ENCODE results near the gene TGFBR3L.
A peak's percentile ranks its signal among the peaks of the same experiment; 100 is the strongest.

Gene TGFBR3L

DNA sequence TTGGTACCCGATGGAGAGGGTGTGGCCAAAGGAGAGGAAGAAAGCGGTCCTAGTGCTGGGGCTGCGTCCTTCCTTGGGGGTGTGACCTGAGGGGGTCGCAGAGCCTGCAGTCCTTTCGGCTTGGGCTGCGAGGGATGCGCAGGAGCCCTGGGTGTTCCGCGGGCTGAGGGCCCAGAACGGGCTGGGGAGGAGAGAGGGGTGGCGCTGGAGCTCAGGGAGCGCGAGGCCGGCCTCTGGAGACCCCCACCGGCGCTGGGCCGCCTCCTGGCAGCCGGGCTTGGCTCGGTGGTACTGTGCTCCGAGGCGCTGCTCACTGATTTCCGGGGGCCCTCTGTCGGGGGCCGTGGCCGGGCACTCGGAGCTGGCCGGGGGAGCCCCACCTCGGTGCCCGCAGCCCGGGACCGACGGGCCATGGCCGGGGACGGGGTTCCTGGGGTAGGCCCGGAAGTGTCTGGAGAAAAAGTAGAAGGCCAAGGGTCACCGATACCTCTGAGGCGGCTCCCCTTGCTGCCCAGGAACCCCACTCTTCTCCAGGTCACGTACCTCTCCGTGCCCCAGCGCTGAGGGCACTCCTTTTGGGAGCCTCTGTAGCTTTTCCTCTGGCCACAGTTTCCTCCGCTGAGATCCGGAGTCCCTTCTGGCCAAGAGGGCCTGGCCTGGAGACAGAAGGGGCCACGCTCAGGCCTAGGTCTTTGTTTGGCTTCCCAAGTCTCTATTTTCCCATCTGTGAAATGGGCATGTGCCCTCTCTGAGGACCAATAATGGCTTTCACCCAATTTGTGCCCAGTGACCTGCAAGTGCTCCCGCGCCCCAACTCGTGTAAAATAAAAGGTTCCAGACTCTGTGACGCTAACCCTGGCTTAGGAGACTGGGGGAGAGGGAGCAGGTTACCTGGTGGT is 42.1 kb upstream of the TGFBR3L start (continued):
- 0 out of 2 replicates have a peak, but pooled peaks have one; percentile 9 for TF ChIP-seq IKZF3 (tag by site-specific recombination; IDR thresholded peaks at IDR 0.05)
- TF ChIP-seq KLF10 (tag by site-specific recombination; IDR thresholded peaks at IDR 0.05): peak; percentile 78; the same call in 1 of the 2 replicates
- TF ChIP-seq KLF8 (tag by site-specific recombination; IDR thresholded peaks at IDR 0.05): peak; percentile 54; the same call in 1 of the 2 replicates
- peak; percentile 31; the same call in 1 of the 2 replicates for TF ChIP-seq ZNF600 (tag by site-specific recombination; IDR thresholded peaks at IDR 0.05)
- TF ChIP-seq, protein P1, sequence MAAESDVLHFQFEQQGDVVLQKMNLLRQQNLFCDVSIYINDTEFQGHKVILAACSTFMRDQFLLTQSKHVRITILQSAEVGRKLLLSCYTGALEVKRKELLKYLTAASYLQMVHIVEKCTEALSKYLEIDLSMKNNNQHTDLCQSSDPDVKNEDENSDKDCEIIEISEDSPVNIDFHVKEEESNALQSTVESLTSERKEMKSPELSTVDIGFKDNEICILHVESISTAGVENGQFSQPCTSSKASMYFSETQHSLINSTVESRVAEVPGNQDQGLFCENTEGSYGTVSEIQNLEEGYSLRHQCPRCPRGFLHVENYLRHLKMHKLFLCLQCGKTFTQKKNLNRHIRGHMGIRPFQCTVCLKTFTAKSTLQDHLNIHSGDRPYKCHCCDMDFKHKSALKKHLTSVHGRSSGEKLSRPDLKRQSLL (tag by site-specific recombination; IDR thresholded peaks at IDR 0.05): peak; percentile 62; the same call in 1 of the 2 replicates
- TF ChIP-seq, protein P2, sequence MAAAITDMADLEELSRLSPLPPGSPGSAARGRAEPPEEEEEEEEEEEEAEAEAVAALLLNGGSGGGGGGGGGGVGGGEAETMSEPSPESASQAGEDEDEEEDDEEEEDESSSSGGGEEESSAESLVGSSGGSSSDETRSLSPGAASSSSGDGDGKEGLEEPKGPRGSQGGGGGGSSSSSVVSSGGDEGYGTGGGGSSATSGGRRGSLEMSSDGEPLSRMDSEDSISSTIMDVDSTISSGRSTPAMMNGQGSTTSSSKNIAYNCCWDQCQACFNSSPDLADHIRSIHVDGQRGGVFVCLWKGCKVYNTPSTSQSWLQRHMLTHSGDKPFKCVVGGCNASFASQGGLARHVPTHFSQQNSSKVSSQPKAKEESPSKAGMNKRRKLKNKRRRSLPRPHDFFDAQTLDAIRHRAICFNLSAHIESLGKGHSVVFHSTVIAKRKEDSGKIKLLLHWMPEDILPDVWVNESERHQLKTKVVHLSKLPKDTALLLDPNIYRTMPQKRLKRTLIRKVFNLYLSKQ (tag by site-specific recombination; IDR thresholded peaks at IDR 0.05; ENCODE audit: borderline replicate concordance): no peak
- TF ChIP-seq, protein P3, sequence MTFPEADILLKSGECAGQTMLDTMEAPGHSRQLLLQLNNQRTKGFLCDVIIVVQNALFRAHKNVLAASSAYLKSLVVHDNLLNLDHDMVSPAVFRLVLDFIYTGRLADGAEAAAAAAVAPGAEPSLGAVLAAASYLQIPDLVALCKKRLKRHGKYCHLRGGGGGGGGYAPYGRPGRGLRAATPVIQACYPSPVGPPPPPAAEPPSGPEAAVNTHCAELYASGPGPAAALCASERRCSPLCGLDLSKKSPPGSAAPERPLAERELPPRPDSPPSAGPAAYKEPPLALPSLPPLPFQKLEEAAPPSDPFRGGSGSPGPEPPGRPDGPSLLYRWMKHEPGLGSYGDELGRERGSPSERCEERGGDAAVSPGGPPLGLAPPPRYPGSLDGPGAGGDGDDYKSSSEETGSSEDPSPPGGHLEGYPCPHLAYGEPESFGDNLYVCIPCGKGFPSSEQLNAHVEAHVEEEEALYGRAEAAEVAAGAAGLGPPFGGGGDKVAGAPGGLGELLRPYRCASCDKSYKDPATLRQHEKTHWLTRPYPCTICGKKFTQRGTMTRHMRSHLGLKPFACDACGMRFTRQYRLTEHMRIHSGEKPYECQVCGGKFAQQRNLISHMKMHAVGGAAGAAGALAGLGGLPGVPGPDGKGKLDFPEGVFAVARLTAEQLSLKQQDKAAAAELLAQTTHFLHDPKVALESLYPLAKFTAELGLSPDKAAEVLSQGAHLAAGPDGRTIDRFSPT (tag by site-specific recombination; IDR thresholded peaks at IDR 0.05): peak; percentile 71
- no peak for TF ChIP-seq ZNF501 (tag by site-specific recombination; IDR thresholded peaks at IDR 0.05)
- peak; percentile 95 for TF ChIP-seq GLIS2 (tag by site-specific recombination; IDR thresholded peaks at IDR 0.05)

DNA sequence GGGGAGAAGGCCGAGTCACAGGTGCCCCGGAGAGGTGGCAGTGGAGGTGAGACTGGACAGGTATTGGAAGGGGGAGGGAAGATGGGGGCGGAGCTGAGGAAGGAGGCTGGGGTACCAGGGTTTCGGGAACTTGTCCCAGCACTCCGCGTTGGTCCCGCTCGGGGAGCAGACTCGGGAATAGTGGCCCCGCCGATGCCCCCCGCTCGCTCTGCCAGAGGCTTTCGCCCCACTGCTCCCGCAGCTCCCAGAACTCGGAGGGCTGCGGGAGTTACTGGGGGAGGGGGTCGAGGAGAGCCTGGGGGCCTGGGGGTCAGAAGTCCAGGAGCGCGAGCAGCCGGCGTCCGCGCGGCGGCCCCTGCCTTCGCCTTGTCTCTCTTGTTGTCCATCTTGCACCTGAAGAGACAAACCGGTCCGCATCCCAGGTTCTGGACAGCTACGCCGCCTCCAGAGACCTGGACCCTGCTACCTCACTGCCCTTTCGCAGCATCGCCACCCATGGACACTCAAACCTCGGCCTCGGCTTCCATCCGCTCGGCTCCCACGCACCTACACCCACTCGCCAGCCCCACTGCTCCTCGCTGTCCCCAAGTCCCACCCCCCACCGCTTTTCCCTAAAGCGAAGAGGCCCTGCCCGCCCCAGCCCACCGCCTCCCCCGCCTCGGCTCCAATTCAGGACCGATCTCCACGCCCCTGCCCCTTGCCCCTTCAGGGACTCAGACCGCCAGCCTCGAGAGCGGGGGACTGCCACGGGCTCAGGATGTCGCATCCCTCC is 41.1 kb upstream of the TGFBR3L start:
- peak overlapping the region; percentile 24; the same call in 1 of the 2 replicates for H3K27ac ChIP-seq (ENCODE audit: extremely low read depth, low read depth, low read length)
- peak overlapping the region; percentile 65 for H3K4me3 ChIP-seq (ENCODE audit: low read depth, low read length)
- peaks cover 6% of the 10 kb centered on the region for H3K4me1 ChIP-seq (ENCODE audit: control insufficient read depth, insufficient read depth, low read length)
- H3K9me3 ChIP-seq (ENCODE audit: control insufficient read depth, insufficient read depth, low read depth, low read length): no peaks in the 10 kb centered on the region
- no peak for TF ChIP-seq ZNF416 (tag by site-specific recombination; IDR thresholded peaks at IDR 0.05)
- no peak for TF ChIP-seq SP3 (tag by site-specific recombination; IDR thresholded peaks at IDR 0.05)
- no peak for TF ChIP-seq ZNF549 (tag by site-specific recombination; IDR thresholded peaks at IDR 0.05)
- TF ChIP-seq, protein P4, sequence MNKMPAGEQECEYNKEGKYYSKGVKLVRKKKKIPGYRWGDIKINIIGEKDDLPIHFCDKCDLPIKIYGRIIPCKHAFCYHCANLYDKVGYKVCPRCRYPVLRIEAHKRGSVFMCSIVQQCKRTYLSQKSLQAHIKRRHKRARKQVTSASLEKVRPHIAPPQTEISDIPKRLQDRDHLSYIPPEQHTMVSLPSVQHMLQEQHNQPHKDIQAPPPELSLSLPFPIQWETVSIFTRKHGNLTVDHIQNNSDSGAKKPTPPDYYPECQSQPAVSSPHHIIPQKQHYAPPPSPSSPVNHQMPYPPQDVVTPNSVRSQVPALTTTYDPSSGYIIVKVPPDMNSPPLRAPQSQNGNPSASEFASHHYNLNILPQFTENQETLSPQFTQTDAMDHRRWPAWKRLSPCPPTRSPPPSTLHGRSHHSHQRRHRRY (tag by site-specific recombination; IDR thresholded peaks at IDR 0.05): no peak
- TF ChIP-seq, protein P5, sequence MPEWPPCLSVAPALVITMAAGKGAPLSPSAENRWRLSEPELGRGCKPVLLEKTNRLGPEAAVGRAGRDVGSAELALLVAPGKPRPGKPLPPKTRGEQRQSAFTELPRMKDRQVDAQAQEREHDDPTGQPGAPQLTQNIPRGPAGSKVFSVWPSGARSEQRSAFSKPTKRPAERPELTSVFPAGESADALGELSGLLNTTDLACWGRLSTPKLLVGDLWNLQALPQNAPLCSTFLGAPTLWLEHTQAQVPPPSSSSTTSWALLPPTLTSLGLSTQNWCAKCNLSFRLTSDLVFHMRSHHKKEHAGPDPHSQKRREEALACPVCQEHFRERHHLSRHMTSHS (tag by site-specific recombination; IDR thresholded peaks at IDR 0.05): no peak
- TF ChIP-seq ZBTB20 (tag by site-specific recombination; IDR thresholded peaks at IDR 0.05): no peak; the same call in 1 of the 2 replicates
- TF ChIP-seq, protein P6, sequence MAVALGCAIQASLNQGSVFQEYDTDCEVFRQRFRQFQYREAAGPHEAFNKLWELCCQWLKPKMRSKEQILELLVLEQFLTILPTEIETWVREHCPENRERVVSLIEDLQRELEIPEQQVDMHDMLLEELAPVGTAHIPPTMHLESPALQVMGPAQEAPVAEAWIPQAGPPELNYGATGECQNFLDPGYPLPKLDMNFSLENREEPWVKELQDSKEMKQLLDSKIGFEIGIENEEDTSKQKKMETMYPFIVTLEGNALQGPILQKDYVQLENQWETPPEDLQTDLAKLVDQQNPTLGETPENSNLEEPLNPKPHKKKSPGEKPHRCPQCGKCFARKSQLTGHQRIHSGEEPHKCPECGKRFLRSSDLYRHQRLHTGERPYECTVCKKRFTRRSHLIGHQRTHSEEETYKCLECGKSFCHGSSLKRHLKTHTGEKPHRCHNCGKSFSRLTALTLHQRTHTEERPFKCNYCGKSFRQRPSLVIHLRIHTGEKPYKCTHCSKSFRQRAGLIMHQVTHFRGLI (tag by site-specific recombination; IDR thresholded peaks at IDR 0.05): no peak
- no peak for TF ChIP-seq ZBTB21 (tag by site-specific recombination; IDR thresholded peaks at IDR 0.05)
- TF ChIP-seq EGR2 (tag by site-specific recombination; IDR thresholded peaks at IDR 0.05; ENCODE audit: low read depth): peak; percentile 80
- peak; percentile 11; the same call in 1 of the 2 replicates for TF ChIP-seq GLIS2 (tag by site-specific recombination; IDR thresholded peaks at IDR 0.05)
- no peak for TF ChIP-seq GFI1B (tag by site-specific recombination; IDR thresholded peaks at IDR 0.05)
- peak; percentile 21; the same call in 1 of the 2 replicates for TF ChIP-seq KLF8 (tag by site-specific recombination; IDR thresholded peaks at IDR 0.05)
- TF ChIP-seq ZNF777 (tag by site-specific recombination; IDR thresholded peaks at IDR 0.05; ENCODE audit: borderline replicate concordance): 0 out of 2 replicates have a peak, but pooled peaks have one; percentile 36
- peak; percentile 85 for TF ChIP-seq ZFHX2 (tag by site-specific recombination; conservative IDR thresholded peaks at IDR 0.05)
- H3K36me3 ChIP-seq (ENCODE audit: control insufficient read depth in 2 of 2, insufficient read depth in 1 of 2, low read length in 2 of 2): no peaks in the 10 kb centered on the region
- ChIA-PET CTCF (interaction anchor here (0.6 to 0.7 kb wide), 3 partner anchors 20 to 493 kb away, joined by 5 to 6 read pairs (median 5); partner anchors contain the start of gene MAP2K7), POLR2A (interaction anchor here (2.5 kb wide), 1 partner anchor 47 kb away, joined by 14 read pairs; the partner anchor contains the start of gene SNAPC2)
